PC-9 (cell line): Measurements from ENCODE around the gene PAPSS2.

Source experiments
- CTCF ChIP-seq: fragments of 200-600 bp; sonication (generic); conservative IDR thresholded peaks from 2 replicates; pipeline ENCODE4 v1.6.1; 2017; ENCODE audit warnings: mixed run types, antibody characterized with exemption, mild to moderate bottlenecking, moderate library complexity
- EZH2 ChIP-seq: fragments of 200-600 bp; sonication (generic); IDR thresholded peaks from 2 replicates; pipeline ENCODE4 v1.8.0; 2017; ENCODE audit warnings: antibody characterized with exemption, low read depth

- TF ChIP-seq CTCF (no peak), EZH2 (no peak)
Measured at GRCh38 chr10:87618566-87619423, 40.9 kb upstream of the PAPSS2 start.
